Measurements from ENCODE around the gene SULT1E1. TPM values are rescaled to one million over a fixed set of nuclear protein-coding genes. Genes with fewer than 3 reads are reported as not detected.

SULT1E1 gene
- total and polyA plus RNA-seq, 2 experiments from 2014 or later = not detected

DNA sequence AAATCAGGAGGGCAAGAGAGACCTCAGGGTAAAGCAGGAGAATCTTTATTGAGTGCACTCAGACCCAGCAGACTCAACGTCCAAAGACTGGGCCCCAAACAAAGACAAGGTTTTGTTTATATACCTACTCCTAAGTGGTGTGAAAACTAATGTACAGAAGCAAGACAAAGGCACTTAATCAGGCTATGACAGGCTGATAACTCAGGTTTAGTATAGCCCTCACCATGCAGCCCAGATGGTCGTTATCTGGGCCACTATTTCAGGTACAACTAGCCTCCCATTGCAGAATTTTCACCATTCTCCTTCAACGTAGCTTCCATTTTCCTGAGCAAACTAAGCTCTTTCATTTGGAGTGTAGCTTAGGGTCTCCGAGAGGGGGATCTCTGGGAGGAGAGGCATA, 36.9 kb downstream of the SULT1E1 start:
- H3K4me3 ChIP-seq = no peak overlapping the region
- H3K27ac ChIP-seq = no peak overlapping the region
- no peaks in the 10 kb centered on the region for H3K4me1 ChIP-seq (ENCODE audit: low read depth)
- no peak for DNase-seq (ENCODE audit: low read depth in 1 of 2, low spot score in 1 of 2)
- no peaks in the 10 kb centered on the region for H3K27me3 ChIP-seq
- no peaks in the 10 kb centered on the region for H3K36me3 ChIP-seq
- TF ChIP-seq CTCF (IDR thresholded peaks at IDR 0.05; ENCODE audit: low read depth, low read length) = no peak
- H3K9me3 ChIP-seq (ENCODE audit: low read depth) = no peaks in the 10 kb centered on the region

DNA sequence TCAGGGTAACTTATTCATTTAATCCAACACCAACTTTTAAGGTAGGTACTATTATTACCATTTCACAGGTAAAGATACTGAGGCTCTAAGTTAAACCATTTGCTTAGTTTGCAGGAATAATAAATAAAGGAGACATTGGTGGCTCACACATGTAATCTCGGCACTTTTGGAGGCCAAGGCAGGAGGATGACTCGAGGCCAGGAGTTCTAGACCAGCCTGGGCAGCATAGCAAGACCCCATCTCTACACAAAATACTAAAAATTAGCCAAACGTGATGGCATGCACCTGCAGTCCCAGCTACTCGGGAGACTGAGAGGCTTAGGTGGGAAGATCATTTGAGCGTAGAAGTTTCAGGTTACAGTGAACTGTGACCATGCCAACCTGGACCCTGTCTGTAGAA, 37.7 kb downstream of the SULT1E1 start:
- DNase-seq (ENCODE audit: low read depth in 1 of 2, low spot score in 1 of 2) = no peak
- no peak for TF ChIP-seq CTCF (IDR thresholded peaks at IDR 0.05; ENCODE audit: low read depth, low read length)

DNA sequence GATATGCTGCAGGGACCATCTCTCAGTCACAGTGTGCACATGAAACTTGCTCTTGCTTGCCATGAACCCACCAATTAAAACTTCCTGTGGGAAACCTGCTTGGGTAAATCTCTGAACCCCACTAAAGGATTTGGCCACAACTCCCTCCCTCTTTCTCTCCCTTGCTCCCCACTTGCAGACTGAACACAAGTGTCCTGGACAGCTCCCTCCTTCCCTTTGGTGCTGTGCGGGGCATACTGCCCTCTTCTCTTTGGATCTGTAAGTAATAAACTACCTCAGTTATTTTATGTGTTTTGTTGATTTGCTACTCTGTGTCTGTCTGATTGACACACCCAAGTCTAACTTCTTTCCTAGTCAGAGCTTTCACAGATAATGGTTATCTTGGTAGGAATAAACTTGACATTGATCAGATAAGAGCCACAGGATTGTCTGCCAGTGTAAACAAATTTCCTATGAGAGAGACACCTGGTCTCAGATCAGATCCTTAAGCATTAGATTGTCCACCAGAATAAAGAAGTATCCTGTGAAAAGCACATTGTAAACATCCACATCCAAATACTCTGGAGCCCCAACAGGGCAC, 41.8 kb downstream of the SULT1E1 start:
- H3K9me3 ChIP-seq (ENCODE audit: low read depth) = no peaks in the 10 kb centered on the region
- H3K36me3 ChIP-seq = no peaks in the 10 kb centered on the region
- no peak overlapping the region for H3K27ac ChIP-seq
- no peak overlapping the region for H3K4me3 ChIP-seq
- TF ChIP-seq CTCF (IDR thresholded peaks at IDR 0.05; ENCODE audit: low read depth, low read length) = no peak
- H3K27me3 ChIP-seq = no peaks in the 10 kb centered on the region
- peak in 1 of 2 donors; percentile 5 for DNase-seq (ENCODE audit: low read depth in 1 of 2, low spot score in 1 of 2)
- H3K4me1 ChIP-seq (ENCODE audit: low read depth) = no peaks in the 10 kb centered on the region

More for the DNA sequence above, 37.7 kb downstream of the SULT1E1 start:
- Histone ChIP-seq H3K4me3 (no peak overlapping the region), H3K27me3 (no peaks in the 10 kb centered on the region), H3K36me3 (no peaks in the 10 kb centered on the region), H3K27ac (no peak overlapping the region), H3K9me3 (ENCODE audit: low read depth) (no peaks in the 10 kb centered on the region), H3K4me1 (ENCODE audit: low read depth) (no peaks in the 10 kb centered on the region)

DNA sequence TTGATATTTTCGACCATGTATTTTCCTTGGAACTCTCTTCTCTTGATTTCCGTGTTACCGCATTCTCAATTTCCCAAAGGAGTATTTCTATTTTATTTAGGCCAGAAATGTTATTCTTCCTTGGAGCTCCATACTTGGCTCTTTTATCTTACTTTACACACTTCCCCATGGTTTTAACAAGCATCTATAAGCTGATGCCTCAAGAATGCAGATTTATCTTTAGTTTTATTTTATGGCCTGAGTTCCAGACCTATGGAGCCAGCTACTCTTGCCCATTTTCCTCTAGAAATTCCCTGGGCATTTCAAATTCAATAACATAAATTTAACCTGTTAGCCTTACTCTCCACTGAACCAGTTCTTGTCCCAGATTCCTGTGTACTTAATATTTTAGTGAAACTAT, 43.7 kb downstream of the SULT1E1 start:
- Histone ChIP-seq H3K9me3 (ENCODE audit: low read depth) (no peaks in the 10 kb centered on the region), H3K27me3 (no peaks in the 10 kb centered on the region), H3K4me3 (no peak overlapping the region), H3K27ac (no peak overlapping the region), H3K4me1 (ENCODE audit: low read depth) (no peaks in the 10 kb centered on the region), H3K36me3 (no peaks in the 10 kb centered on the region)
- no peak for TF ChIP-seq CTCF (IDR thresholded peaks at IDR 0.05; ENCODE audit: low read depth, low read length)
- no peak for DNase-seq (ENCODE audit: low read depth in 1 of 2, low spot score in 1 of 2)

GRCh38 chr4:69813628-69814027, 46.3 kb downstream of the SULT1E1 start:
- Histone ChIP-seq H3K36me3 (no peaks in the 10 kb centered on the region), H3K4me3 (no peak overlapping the region), H3K4me1 (ENCODE audit: low read depth) (no peaks in the 10 kb centered on the region), H3K27ac (no peak overlapping the region), H3K27me3 (no peaks in the 10 kb centered on the region), H3K9me3 (ENCODE audit: low read depth) (no peaks in the 10 kb centered on the region)
- DNase-seq (ENCODE audit: low read depth in 1 of 2, low spot score in 1 of 2) = no peak
- no peak for TF ChIP-seq CTCF (IDR thresholded peaks at IDR 0.05; ENCODE audit: low read depth, low read length)
